HG02884 (cell line): ENCODE data around the gene LHFPL2.
"Not testable (repeated sequence)": the region's sequence is repeated elsewhere in the genome, so short reads cannot be mapped to it uniquely, and the experiment has no call there.

Source experiments
- ATAC-seq: cut with Tn5 transposase; IDR thresholded peaks from one replicate; pipeline ENCODE4 v1.9.1; 2021; ENCODE audit warnings: mild to moderate bottlenecking, moderate library complexity; ENCODE audit not compliant: unreplicated experiment

The LHFPL2 gene

DNA sequence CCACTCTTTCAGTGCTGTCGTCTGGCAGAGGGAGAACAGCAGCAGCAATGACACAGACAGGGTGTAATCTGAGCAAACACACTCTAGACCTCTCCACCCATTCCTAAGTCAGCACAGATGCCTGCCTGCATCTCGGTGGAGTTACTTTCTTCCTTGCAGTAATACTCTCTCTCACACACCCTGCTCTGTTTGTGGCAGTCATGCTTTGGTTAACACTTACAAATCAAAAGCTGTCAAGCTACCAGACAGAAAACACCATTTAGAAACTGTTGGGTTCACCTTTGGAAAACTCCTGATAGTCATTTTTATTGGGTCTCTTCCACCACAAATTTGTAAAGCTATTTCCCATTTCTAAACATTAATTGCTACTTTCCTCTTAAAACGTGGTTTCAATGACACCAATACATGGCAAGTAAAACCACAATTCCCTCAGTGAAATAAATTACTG lies 27.3 kb downstream of the LHFPL2 start:
- ATAC-seq: no peak

DNA sequence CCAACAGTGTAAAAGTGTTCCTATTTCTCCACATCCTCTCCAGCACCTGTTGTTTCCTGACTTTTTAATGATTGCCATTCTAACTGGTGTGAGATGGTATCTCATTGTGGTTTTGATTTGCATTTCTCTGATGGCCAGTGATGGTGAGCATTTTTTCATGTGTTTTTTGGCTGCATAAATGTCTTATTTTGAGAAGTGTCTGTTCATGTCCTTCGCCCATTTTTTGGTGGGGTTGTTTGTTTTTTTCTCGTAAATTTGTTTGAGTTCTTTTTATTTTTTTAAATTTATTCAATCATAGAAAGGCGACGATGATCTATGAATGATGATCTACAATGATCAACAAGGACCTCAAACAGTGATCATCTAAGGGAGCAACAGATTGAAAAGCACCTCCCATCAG lies 28.5 kb downstream of the LHFPL2 start:
- ATAC-seq: not testable (repeated sequence)

DNA sequence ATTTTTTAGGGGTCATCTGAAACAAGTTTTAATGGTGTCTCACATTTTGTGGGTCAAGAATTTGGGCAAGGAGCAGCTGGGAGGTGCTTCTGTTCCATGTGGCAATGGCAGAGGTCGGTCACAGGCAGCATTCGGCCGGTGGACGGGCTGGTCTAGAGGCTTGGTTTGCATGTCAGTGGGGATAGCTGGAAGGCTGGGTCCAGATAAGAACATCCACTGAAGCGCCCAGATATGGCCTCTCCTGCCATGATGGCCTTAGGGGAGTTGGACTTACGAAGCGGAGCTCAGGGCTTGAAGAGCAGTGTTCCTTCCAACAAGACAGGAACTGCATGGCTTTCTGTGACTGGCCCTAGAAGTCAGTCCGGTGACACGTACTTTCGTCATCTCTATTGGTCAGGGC lies 30.3 kb downstream of the LHFPL2 start:
- no peak for ATAC-seq

DNA sequence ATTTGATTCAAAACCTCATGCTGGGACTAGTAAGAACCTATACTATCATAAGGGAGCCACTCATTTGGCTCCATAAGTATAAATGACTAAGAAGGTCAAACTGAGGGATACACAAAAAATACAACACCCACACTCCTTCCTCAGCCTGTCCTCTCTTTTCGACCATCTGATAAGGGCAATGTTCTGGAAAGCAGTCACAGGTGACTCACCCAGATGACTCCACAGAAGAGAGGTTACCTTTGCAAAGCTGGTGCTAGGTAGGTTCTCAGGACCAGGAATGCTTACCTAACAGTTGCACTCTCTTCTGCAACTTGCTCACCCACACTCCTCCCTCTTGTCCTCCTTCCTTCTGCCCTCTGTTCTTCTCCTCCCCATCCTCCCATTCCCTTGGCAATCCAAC lies 32.9 kb downstream of the LHFPL2 start:
- ATAC-seq: no peak

DNA sequence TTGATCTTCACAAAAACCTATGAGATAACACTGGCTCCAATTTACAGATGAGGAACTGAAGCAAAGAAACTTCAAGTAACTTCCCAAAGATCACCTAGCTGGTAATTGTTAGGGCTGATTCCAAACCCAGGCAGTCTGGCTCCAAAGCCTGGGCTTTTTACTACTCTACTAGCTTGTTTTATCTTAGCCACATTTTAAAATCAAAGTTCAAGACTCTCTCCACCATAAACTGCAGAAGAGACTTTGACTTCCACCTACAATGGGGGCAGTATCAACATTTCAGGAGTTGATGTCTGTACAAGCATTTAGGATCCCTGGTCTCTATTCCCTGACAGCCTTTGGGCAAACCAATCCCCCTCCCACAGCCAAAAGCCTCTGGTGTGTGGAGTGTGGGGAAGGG lies 33.8 kb downstream of the LHFPL2 start:
- ATAC-seq: no peak

GRCh38 chr5:78613756-78614155 lies 34.8 kb downstream of the LHFPL2 start:
- ATAC-seq: no peak

- ATAC-seq: no peak
These were observed 35.4 kb downstream of the LHFPL2 start for GRCh38 chr5:78613151-78613533.

- no peak for ATAC-seq
These were observed 36.1 kb downstream of the LHFPL2 start for GRCh38 chr5:78612227-78613150.

GRCh38 chr5:78611126-78611605 lies 37.4 kb downstream of the LHFPL2 start:
- no peak for ATAC-seq

DNA sequence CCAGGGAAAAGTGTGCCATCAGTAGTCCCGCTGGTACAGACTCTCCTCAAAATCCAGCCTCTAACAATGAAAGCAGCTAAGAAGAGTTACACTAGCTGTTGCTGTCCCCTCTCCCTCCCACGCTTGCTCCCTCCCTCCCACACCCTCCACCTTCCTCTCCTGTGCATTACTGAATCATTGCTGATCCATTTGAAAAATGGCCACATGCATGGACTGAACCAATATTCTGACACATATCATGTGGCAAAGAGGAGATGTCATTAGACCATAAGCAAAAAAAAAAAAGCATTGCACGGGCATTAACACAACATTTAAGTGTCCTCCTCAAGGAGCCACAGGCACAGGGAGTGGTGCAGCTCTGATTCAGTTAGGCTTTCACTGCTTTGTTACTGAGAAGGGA lies 37.9 kb downstream of the LHFPL2 start:
- ATAC-seq: no peak

DNA sequence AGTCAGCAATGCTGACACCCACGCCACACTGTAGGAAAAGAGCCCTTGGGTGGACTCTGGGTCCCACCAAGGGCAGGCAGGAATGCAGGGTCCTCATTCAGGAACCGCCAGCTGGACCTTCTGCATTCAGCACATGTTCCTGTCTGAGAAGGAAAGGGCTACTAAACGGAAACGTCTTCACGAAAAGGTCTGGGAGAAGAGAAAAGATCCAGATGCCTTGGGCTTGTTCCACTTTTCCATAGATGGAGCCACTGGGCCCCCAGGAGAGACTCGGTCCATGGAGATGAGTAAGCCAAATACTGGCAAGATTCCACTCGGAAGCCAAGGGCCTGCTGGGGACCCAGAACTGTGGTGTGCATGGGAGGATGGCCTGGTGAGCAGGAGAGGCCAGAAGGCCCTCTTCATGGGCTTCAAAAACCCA lies 38.4 kb downstream of the LHFPL2 start:
- ATAC-seq: no peak

DNA sequence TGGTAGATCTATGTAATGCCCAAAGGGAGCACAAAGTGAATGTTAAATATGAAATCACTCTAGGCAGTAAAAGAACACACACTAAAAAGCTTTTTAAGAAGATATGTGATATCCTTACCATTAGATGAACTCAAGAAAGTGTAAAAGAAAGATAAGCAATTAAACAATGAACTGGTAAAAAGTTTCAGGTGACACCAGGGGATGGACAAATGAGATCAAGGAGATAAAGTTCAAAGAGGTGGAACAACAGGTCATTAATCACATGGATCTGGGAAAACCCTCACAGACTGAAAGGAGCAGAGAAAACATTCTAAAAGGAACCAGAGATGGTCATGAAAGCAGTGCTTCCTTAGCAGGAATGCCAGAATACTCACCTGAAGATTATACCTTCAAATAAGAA lies 40.7 kb downstream of the LHFPL2 start:
- ATAC-seq: no peak

DNA sequence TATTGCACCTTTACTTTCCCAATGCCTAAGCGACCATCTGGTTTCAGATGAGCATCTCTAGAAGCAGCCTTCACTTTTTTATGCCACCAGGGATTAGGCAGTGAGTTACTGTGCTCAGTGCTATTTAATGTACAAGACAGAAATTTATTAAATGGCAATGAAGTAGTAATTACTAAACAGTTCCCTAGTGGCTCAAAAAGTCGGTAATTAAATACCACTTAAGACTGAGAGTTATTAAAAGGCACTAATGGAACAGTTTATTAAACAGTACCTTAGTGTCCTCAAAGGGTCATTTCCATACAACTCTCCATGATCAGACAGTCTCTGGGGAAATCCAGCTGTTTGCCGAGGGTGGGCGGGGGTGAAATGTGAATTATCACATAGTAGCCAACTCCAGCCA lies 42.3 kb downstream of the LHFPL2 start:
- no peak for ATAC-seq

- no peak for ATAC-seq
These were observed 43.0 kb downstream of the LHFPL2 start for GRCh38 chr5:78605611-78606010.

GRCh38 chr5:78604689-78605285 lies 43.8 kb downstream of the LHFPL2 start:
- no peak for ATAC-seq

GRCh38 chr5:78603636-78604175 lies 44.9 kb downstream of the LHFPL2 start:
- ATAC-seq: no peak

DNA sequence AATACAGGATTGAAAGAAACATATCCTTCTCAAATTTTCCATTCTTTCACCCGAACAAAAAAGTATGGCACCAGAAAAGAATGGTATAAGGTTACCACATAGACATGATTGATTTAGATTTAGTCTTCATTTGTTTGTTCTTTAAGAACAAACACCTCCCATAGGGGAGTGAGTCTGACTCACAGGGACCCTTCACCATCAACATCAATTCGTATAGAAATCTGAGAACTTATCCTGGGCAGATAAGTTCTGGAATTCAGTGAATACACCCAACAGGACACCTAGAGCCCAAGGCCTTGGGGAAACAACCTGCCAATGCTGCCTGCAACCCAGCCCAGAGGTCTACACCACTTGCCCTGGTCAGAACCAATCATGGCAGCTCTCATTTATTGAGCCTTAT lies 46.2 kb downstream of the LHFPL2 start:
- ATAC-seq: no peak

DNA sequence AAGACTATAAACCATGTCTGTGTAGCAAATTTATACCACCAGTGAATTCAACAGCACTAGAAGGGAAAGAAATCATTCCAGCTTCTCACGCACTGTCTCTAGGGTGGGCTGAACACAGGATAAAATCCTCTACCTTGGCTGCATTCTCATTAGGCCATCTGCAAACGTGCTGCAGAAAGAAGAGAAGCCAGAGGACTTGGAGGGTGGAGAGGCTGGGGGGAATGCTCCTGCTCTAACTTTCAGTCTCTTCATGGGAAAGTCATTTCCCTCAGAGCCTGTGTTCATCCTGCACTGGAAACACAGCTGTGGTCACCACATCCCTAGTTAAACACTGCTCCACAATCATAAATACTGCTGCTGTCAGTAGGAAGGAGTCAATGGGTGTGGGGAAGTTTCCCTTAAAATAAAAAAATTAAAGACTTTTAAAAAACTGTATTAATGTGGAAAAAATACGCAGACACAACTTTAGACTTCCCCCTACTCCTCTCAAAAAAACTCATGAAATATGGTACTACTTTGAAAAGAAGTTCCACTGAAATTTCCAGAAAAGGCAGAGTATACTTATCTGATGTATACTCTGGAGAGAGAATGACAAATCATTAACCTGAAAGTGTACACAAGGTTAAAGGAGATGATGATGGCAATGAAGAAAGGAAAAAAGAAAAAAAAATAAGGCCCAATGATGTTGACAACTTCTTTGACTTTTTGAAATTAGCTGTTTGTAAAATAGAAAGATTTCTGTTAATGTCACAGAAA lies 46.8 kb downstream of the LHFPL2 start:
- ATAC-seq: no peak

GRCh38 chr5:78600687-78601414 lies 47.7 kb downstream of the LHFPL2 start:
- ATAC-seq: no peak

GRCh38 chr5:78598973-78599372 lies 49.6 kb downstream of the LHFPL2 start:
- ATAC-seq: no peak

- no peak for ATAC-seq
These were observed 50.6 kb downstream of the LHFPL2 start for GRCh38 chr5:78597974-78598371.
